Panc1 (cell line): ENCODE data around the gene ECT2L. TPM values are rescaled to one million over a fixed set of nuclear protein-coding genes. Genes with fewer than 3 reads are reported as not detected.

ENCODE experiments used
- ATAC-seq: fragments of 200-7000 bp; cut with Tn5 transposase; 2 replicates; pipeline ENCODE4 v1.9.1; 2020; ENCODE audit warnings: mild to moderate bottlenecking, moderate library complexity
- BruUV-seq: library from RNA; stranded (reverse); fragments of 400-500 nt; replicated peaks from 2 replicates; lab custom pipeline; 2021; lab: Mats Ljungman, UMichigan
- CTCF ChIA-PET: fragments of 300-600 bp; sonication (Branson Sonifier 250); formaldehyde crosslinking; loops from one replicate; lab custom pipeline; 2022; ENCODE audit warnings: antibody characterized with exemption; lab: Charles Lee
- POLR2A ChIA-PET: fragments of 300-600 bp; sonication (Branson Sonifier 250); formaldehyde crosslinking; loops from one replicate; lab custom pipeline; 2022; ENCODE audit warnings: antibody characterized with exemption; lab: Charles Lee
- DNase-seq: peaks from one replicate; pipeline ENCODE4 v3.0.0-alpha.2; 2010; ENCODE audit warnings: low read depth, low spot score
- H3K27ac ChIP-seq: 2 replicates; pipeline ENCODE4 v1.5.1; 2011; ENCODE audit warnings: mild to moderate bottlenecking, low read length, inconsistent platforms
- H3K27me3 ChIP-seq: fragments of 200-500 bp; sonication (Bioruptor generic); 2 replicates; pipeline ENCODE4 v1.6.0; 2014; ENCODE audit warnings: low read length, inconsistent platforms; ENCODE audit not compliant: control insufficient read depth, insufficient read depth
- H3K36me3 ChIP-seq: fragments of 200-500 bp; sonication (Bioruptor generic); 2 replicates; pipeline ENCODE4 v1.5.1; 2014; ENCODE audit warnings: inconsistent platforms, mild to moderate bottlenecking, low read length, moderate library complexity; ENCODE audit not compliant: control insufficient read depth, insufficient read depth
- H3K4me1 ChIP-seq: 2 replicates; pipeline ENCODE4 v1.5.1; 2011; ENCODE audit warnings: inconsistent platforms, mild to moderate bottlenecking, low read length, moderate library complexity; ENCODE audit not compliant: control insufficient read depth, insufficient read depth
- H3K4me3 ChIP-seq, 2 experiments: 2 replicates each; pipeline ENCODE4 v1.5.1; 2011 to 2012; ENCODE audit warnings: low read depth in 2 of 2, low read length in 2 of 2, mild to moderate bottlenecking in 2 of 2, inconsistent platforms in 1 of 2, moderate library complexity in 1 of 2
- H3K9me3 ChIP-seq: fragments of 200-500 bp; sonication (Bioruptor generic); 2 replicates; pipeline ENCODE4 v1.5.1; 2014; ENCODE audit warnings: low read depth, mild to moderate bottlenecking, inconsistent platforms, low read length, moderate library complexity; ENCODE audit not compliant: control insufficient read depth, insufficient read depth
- CTCF ChIP-seq: fragments of 450-650 bp; IDR thresholded peaks from 2 replicates; pipeline ENCODE4 v1.5.1; 2017; ENCODE audit warnings: mild to moderate bottlenecking
- POLR2AphosphoS5 ChIP-seq: IDR thresholded peaks from 2 replicates; pipeline ENCODE4 v1.6.1; 2012; ENCODE audit warnings: mild to moderate bottlenecking, low read depth, low read length, moderate library complexity
- REST ChIP-seq, 2 experiments: IDR thresholded peaks; 2 replicates each; pipeline ENCODE4 v1.6.1; 2011 to 2012; ENCODE audit warnings: low read depth in 2 of 2, control low read depth in 1 of 2, low read length in 1 of 2, mild to moderate bottlenecking in 1 of 2, moderate library complexity in 1 of 2; ENCODE audit not compliant: insufficient read depth in 1 of 2
- SIN3A ChIP-seq: IDR thresholded peaks from 2 replicates; pipeline ENCODE4 v1.6.1; 2012; ENCODE audit warnings: low read depth, mild to moderate bottlenecking, low read length, moderate library complexity, borderline replicate concordance; ENCODE audit not compliant: insufficient read depth
- TCF7L2 ChIP-seq: IDR thresholded peaks from 2 replicates; pipeline ENCODE4 v1.6.1; 2011; ENCODE audit warnings: mild to moderate bottlenecking, low read depth, low read length, inconsistent platforms
- in situ Hi-C: cut with HindIII; loops from 2 replicates; pipeline ENCODE4 v1.10.0; 2016; ENCODE audit warnings: low sequenced_read_pairs, low pct_unique_long_range_greater_than_20kb
- intact Hi-C: fragments of 100-400 bp; cut with micrococcal nuclease; formaldehyde crosslinking; loops from one replicate; pipeline ENCODE4 v1.10.0; 2022; ENCODE audit not compliant: unreplicated experiment
- total RNA-seq: library from RNA; stranded (reverse); gene quantifications from one replicate; pipeline ENCODE4 v1.2.1, GENCODE V29; 2021; ENCODE audit not compliant: unreplicated experiment

Gene ECT2L
- total RNA-seq, 1 experiment from 2014 or later: not detected

- ATAC-seq: no peak
- POLR2A ChIA-PET: no interaction called here
- no peak for DNase-seq
- Histone ChIP-seq H3K27ac (no peak overlapping the region), H3K27me3 (no peaks in the 10 kb centered on the region), H3K36me3 (no peaks in the 10 kb centered on the region), H3K9me3 (no peaks in the 10 kb centered on the region), H3K4me3 (no peak overlapping the region), H3K4me1 (no peaks in the 10 kb centered on the region)
- in situ Hi-C loops (no loop called here), intact Hi-C loops (no loop called here)
- TF ChIP-seq CTCF: no peak
- TF ChIP-seq POLR2AphosphoS5: no peak
- TF ChIP-seq TCF7L2: no peak
- TF ChIP-seq REST (IDR thresholded peaks at IDR 0.05; ENCODE audit: insufficient read depth in 1 of 2, low read depth in 2 of 2, low read length in 1 of 2): no peak
- TF ChIP-seq SIN3A: no peak
- no TSS peak for BruUV-seq
- CTCF ChIA-PET: interaction anchor here (0.6 kb wide), 1 partner anchor 546 kb away, joined by 3 read pairs; no protein-coding TSS in a partner anchor
These were observed 22.8 kb downstream of the ECT2L start for GRCh38 chr6:138818496-138819194.

GRCh38 chr6:138821519-138821918 lies 25.6 kb downstream of the ECT2L start:
- POLR2A ChIA-PET: no interaction called here
- no peak overlapping the region for H3K4me3 ChIP-seq
- H3K27ac ChIP-seq: no peak overlapping the region
- intact Hi-C loops: no loop called here
- TF ChIP-seq TCF7L2 (no peak), REST (IDR thresholded peaks at IDR 0.05; ENCODE audit: insufficient read depth in 1 of 2, low read depth in 2 of 2, low read length in 1 of 2) (no peak)
- BruUV-seq: no TSS peak
- CTCF ChIA-PET: no interaction called here
- in situ Hi-C loops: no loop called here
- no peaks in the 10 kb centered on the region for H3K9me3 ChIP-seq
- H3K27me3 ChIP-seq: no peaks in the 10 kb centered on the region
- DNase-seq (no peak), ATAC-seq (no peak)
- no peaks in the 10 kb centered on the region for H3K36me3 ChIP-seq
- H3K4me1 ChIP-seq: no peaks in the 10 kb centered on the region
